Measurements from ENCODE around the gene MINDY1. TPM values are rescaled to one million over a fixed set of nuclear protein-coding genes. Genes with fewer than 3 reads are reported as not detected.

The MINDY1 gene
- total RNA-seq, 1 experiment from 2014 or later: 6.8 TPM

DNA sequence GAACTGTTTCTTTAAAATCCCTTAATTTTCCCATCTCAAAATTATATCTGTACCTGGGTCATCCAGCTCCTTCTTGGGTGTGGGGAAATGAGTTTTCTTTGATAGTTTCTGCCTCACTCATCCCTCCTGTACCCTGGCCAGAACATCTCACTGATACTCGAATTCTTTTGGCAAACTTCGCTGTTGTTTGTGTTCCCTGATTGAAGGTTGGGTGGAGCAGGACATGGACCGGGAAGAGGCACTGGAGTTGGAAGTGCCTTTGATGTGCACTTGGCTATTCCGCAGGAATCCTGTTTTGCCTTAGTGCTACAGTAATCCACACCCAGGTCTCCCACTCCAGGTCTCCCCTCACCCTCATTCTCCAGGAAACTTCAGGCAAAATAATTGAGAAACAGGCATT, 11.2 kb downstream of the MINDY1 start:
- peak overlapping the region; percentile 19 to 64 (median 63) for H3K27ac Mint-ChIP-seq
- peaks cover 0 to 6% (median 5%) of the 10 kb centered on the region in 3 experiments; a peak in 3 of 7 replicates for H3K36me3 Mint-ChIP-seq (ENCODE audit: insufficient read depth in 1 of 3, low read depth in 3 of 3)
- no peak overlapping the region for H4K91ac ChIP-seq (ENCODE audit: insufficient read length, low read depth, low read length)

More for the DNA sequence above, 11.2 kb downstream of the MINDY1 start:
- Histone ChIP-seq H3K79me2 (ENCODE audit: insufficient read depth, low read length) (no peaks in the 10 kb centered on the region), H3T11ph (ENCODE audit: low read length) (no peak overlapping the region), H3K18ac (ENCODE audit: insufficient read length, low read depth, low read length) (no peak overlapping the region), H2AFZ (ENCODE audit: low read length) (no peak overlapping the region), H3K23ac (ENCODE audit: insufficient read length, low read depth, low read length) (no peak overlapping the region), H3K56ac (ENCODE audit: insufficient read length, low read depth, low read length) (no peak overlapping the region), H4K8ac (replicated peaks; ENCODE audit: insufficient read length, low read depth, low read length) (no peak overlapping the region), H2BK15ac (ENCODE audit: low read depth, low read length) (no peak overlapping the region), H3K4ac (ENCODE audit: low read depth, low read length) (no peak overlapping the region), H3K9me3 (ENCODE audit: control insufficient read depth, low read depth, low read length) (no peaks in the 10 kb centered on the region), H2BK120ac (ENCODE audit: low read depth, low read length, poor library complexity, severe bottlenecking) (no peak overlapping the region), H3K9ac (ENCODE audit: extremely low read depth, insufficient read length, low read length) (no peak overlapping the region), H4K5ac (ENCODE audit: insufficient read length, low read depth, low read length) (no peak overlapping the region), H2BK12ac (ENCODE audit: insufficient read length, low read depth, low read length) (no peak overlapping the region), H3K4me2 (ENCODE audit: insufficient read depth, insufficient read length, low read length) (no peak overlapping the region), H3K27ac (ENCODE audit: insufficient read length, low read depth, low read length) (no peak overlapping the region), H2BK20ac (ENCODE audit: low read depth, low read length, poor library complexity, severe bottlenecking) (no peak overlapping the region), H3K79me1 (ENCODE audit: insufficient read depth, low read depth, low read length, poor library complexity, severe bottlenecking) (no peaks in the 10 kb centered on the region), H2BK5ac (ENCODE audit: insufficient read length, low read length) (no peak overlapping the region), H3K14ac (ENCODE audit: insufficient read depth, low read length) (no peak overlapping the region), H3K4me1 (ENCODE audit: insufficient read depth, low read length) (peaks cover 3% of the 10 kb centered on the region; the same call in 1 of the 2 replicates), H3K27me3 (ENCODE audit: insufficient read depth, low read length) (no peaks in the 10 kb centered on the region), H4K20me1 (ENCODE audit: control insufficient read depth, insufficient read depth, insufficient read length) (no peaks in the 10 kb centered on the region), H3K23me2 (ENCODE audit: insufficient read length, low read depth, low read length, poor library complexity, severe bottlenecking) (no peaks in the 10 kb centered on the region), H2AK5ac (ENCODE audit: insufficient read length, low read length) (no peak overlapping the region)
- Mint-ChIP-seq H3K27me3 (ENCODE audit: low read depth) (no peaks in the 10 kb centered on the region), H3K4me1 (peaks cover 5% of the 10 kb centered on the region in 2 experiments), H3K9me3 (no peaks in the 10 kb centered on the region; a peak in 1 of 5 replicates), H3K4me3 (peak overlapping the region in 1 of 2 experiments; percentile 1; a peak in 1 of 5 replicates)
- no peak for DNase-seq
- TF ChIP-seq, protein P1, sequence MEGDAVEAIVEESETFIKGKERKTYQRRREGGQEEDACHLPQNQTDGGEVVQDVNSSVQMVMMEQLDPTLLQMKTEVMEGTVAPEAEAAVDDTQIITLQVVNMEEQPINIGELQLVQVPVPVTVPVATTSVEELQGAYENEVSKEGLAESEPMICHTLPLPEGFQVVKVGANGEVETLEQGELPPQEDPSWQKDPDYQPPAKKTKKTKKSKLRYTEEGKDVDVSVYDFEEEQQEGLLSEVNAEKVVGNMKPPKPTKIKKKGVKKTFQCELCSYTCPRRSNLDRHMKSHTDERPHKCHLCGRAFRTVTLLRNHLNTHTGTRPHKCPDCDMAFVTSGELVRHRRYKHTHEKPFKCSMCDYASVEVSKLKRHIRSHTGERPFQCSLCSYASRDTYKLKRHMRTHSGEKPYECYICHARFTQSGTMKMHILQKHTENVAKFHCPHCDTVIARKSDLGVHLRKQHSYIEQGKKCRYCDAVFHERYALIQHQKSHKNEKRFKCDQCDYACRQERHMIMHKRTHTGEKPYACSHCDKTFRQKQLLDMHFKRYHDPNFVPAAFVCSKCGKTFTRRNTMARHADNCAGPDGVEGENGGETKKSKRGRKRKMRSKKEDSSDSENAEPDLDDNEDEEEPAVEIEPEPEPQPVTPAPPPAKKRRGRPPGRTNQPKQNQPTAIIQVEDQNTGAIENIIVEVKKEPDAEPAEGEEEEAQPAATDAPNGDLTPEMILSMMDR (conservative IDR thresholded peaks at IDR 0.05): no peak
- no CpG with 5 or more reads among the region's 4 CpGs for WGBS (ENCODE audit: extremely low coverage, insufficient read length, low lambda C conversion rate)
